HS-5 (cell line): ENCODE measurements around the gene GGNBP2.
"Not testable (repeated sequence)": the region's sequence is repeated elsewhere in the genome, so short reads cannot be mapped to it uniquely, and the experiment has no call there.

Source experiments
- DNase-seq: peaks from one replicate; pipeline ENCODE4 v3.0.0-alpha.2; 2012; ENCODE audit warnings: low read depth

Gene GGNBP2

GRCh38 chr17:36544307-36545076, at the start of gene GGNBP2:
Gene GGNBP2, plus strand, starts transcription at chr17:36544919. Its CDS starts 806 bp downstream, at chr17:36545725.
- no peak for DNase-seq

GRCh38 chr17:36495076-36495578, 49.6 kb upstream of the GGNBP2 start:
- no peak for DNase-seq

- DNase-seq, result no peak
Measured at GRCh38 chr17:36496018-36496789, 48.5 kb upstream of the GGNBP2 start.

- no peak for DNase-seq
Measured at GRCh38 chr17:36498155-36498554, 46.6 kb upstream of the GGNBP2 start.

- DNase-seq, result no peak
Measured at GRCh38 chr17:36498560-36499300, 46.0 kb upstream of the GGNBP2 start.

- no peak for DNase-seq
Measured at GRCh38 chr17:36500745-36501225, 43.9 kb upstream of the GGNBP2 start.

GRCh38 chr17:36501351-36501750, 43.4 kb upstream of the GGNBP2 start:
- DNase-seq, result no peak

GRCh38 chr17:36501963-36502362, 42.8 kb upstream of the GGNBP2 start:
- DNase-seq, result no peak

GRCh38 chr17:36503456-36504155, 41.1 kb upstream of the GGNBP2 start:
- no peak for DNase-seq

GRCh38 chr17:36504156-36504545, 40.6 kb upstream of the GGNBP2 start:
- DNase-seq, result no peak

GRCh38 chr17:36505171-36505570, 39.5 kb upstream of the GGNBP2 start:
- no peak for DNase-seq

GRCh38 chr17:36506249-36506826, 38.4 kb upstream of the GGNBP2 start:
- DNase-seq, result no peak

- DNase-seq, result no peak
Measured at GRCh38 chr17:36506831-36507230, 37.9 kb upstream of the GGNBP2 start.

- DNase-seq, result no peak
Measured at GRCh38 chr17:36507266-36507665, 37.5 kb upstream of the GGNBP2 start.

GRCh38 chr17:36508439-36508838, 36.3 kb upstream of the GGNBP2 start:
- not testable (repeated sequence) for DNase-seq

GRCh38 chr17:36509272-36509985, 35.3 kb upstream of the GGNBP2 start:
- no peak for DNase-seq

GRCh38 chr17:36510636-36511035, 34.1 kb upstream of the GGNBP2 start:
- no peak for DNase-seq

- DNase-seq, result no peak
Measured at GRCh38 chr17:36511216-36511615, 33.5 kb upstream of the GGNBP2 start.

GRCh38 chr17:36512641-36513040, 32.1 kb upstream of the GGNBP2 start:
- no peak for DNase-seq

GRCh38 chr17:36514856-36515255, 29.9 kb upstream of the GGNBP2 start:
- no peak for DNase-seq

GRCh38 chr17:36515837-36516236, 28.9 kb upstream of the GGNBP2 start:
- no peak for DNase-seq
